ENCODE results near the gene SRPK3. TPM values are rescaled to one million over a fixed set of nuclear protein-coding genes. Genes with fewer than 3 reads are reported as not detected.

Gene SRPK3
- total and polyA plus RNA-seq, 2 experiments from 2014 or later = 0.15 TPM; not detected in 1

DNA sequence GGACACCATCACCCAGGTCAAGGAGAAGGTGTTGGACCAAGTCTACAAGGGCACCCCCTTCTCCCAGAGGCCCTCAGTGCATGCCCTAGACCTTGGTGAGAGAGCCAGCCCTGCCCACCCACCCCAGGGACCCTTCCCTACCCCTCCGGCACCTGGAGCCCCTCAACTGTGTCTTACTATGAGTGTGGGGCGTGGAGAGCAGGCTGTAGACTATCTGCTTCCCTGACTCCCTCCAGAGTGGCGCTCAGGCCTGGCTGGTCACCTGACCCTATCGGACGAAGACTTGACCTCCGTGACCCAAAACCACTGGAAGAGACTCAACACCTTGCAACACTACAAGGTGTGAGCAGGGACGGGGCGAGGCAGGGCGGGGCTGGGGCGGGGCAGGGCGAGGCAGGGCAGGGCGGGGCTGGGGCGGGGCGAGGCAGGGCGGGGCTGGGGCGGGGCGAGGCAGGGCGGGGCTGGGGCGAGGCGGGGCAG lies 4.7 kb upstream of the SRPK3 start:
- DNase-seq (ENCODE audit: low spot score) (no peak), ATAC-seq (no peak)
- Histone ChIP-seq H3K4me2 (no peak overlapping the region), H3K27ac (ENCODE audit: low read depth) (no peak overlapping the region), H4K20me1 (replicated peaks; ENCODE audit: insufficient read depth) (no peaks in the 10 kb centered on the region), H3F3A (replicated peaks; ENCODE audit: low read depth) (no peaks in the 10 kb centered on the region), H3K36me3 (ENCODE audit: insufficient read depth) (no peaks in the 10 kb centered on the region), H3K9me2 (ENCODE audit: insufficient read depth) (no peaks in the 10 kb centered on the region), H3K27me3 (ENCODE audit: insufficient read depth) (no peaks in the 10 kb centered on the region), H3K4me1 (ENCODE audit: insufficient read depth) (no peaks in the 10 kb centered on the region), H2AFZ (no peak overlapping the region), H3K4me3 (no peak overlapping the region), H3K79me2 (replicated peaks; ENCODE audit: insufficient read depth) (no peaks in the 10 kb centered on the region)
- Mint-ChIP-seq H3K27ac (no peak overlapping the region), H3K27me3 (ENCODE audit: insufficient read depth, low read depth, poor library complexity) (peaks cover 6% of the 10 kb centered on the region), H3K9me3 (no peaks in the 10 kb centered on the region), H3K4me3 (no peak overlapping the region), H3K4me1 (peaks cover 7% of the 10 kb centered on the region; the same call in 2 of the 3 replicates), H3K36me3 (ENCODE audit: low read depth) (no peaks in the 10 kb centered on the region)
- TF ChIP-seq, protein P1, sequence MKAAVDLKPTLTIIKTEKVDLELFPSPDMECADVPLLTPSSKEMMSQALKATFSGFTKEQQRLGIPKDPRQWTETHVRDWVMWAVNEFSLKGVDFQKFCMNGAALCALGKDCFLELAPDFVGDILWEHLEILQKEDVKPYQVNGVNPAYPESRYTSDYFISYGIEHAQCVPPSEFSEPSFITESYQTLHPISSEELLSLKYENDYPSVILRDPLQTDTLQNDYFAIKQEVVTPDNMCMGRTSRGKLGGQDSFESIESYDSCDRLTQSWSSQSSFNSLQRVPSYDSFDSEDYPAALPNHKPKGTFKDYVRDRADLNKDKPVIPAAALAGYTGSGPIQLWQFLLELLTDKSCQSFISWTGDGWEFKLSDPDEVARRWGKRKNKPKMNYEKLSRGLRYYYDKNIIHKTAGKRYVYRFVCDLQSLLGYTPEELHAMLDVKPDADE (IDR thresholded peaks at IDR 0.05) = no peak
- TF ChIP-seq CREB1 (CRISPR knock-in tag; IDR thresholded peaks at IDR 0.05; ENCODE audit: low read depth) (no peak), JUNB (IDR thresholded peaks at IDR 0.05; ENCODE audit: unreplicated experiment) (no peak), NANOG (IDR thresholded peaks at IDR 0.05; ENCODE audit: borderline replicate concordance) (no peak)
- TF ChIP-seq, protein P2, sequence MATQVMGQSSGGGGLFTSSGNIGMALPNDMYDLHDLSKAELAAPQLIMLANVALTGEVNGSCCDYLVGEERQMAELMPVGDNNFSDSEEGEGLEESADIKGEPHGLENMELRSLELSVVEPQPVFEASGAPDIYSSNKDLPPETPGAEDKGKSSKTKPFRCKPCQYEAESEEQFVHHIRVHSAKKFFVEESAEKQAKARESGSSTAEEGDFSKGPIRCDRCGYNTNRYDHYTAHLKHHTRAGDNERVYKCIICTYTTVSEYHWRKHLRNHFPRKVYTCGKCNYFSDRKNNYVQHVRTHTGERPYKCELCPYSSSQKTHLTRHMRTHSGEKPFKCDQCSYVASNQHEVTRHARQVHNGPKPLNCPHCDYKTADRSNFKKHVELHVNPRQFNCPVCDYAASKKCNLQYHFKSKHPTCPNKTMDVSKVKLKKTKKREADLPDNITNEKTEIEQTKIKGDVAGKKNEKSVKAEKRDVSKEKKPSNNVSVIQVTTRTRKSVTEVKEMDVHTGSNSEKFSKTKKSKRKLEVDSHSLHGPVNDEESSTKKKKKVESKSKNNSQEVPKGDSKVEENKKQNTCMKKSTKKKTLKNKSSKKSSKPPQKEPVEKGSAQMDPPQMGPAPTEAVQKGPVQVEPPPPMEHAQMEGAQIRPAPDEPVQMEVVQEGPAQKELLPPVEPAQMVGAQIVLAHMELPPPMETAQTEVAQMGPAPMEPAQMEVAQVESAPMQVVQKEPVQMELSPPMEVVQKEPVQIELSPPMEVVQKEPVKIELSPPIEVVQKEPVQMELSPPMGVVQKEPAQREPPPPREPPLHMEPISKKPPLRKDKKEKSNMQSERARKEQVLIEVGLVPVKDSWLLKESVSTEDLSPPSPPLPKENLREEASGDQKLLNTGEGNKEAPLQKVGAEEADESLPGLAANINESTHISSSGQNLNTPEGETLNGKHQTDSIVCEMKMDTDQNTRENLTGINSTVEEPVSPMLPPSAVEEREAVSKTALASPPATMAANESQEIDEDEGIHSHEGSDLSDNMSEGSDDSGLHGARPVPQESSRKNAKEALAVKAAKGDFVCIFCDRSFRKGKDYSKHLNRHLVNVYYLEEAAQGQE (IDR thresholded peaks at IDR 0.05; ENCODE audit: unreplicated experiment) = no peak

DNA sequence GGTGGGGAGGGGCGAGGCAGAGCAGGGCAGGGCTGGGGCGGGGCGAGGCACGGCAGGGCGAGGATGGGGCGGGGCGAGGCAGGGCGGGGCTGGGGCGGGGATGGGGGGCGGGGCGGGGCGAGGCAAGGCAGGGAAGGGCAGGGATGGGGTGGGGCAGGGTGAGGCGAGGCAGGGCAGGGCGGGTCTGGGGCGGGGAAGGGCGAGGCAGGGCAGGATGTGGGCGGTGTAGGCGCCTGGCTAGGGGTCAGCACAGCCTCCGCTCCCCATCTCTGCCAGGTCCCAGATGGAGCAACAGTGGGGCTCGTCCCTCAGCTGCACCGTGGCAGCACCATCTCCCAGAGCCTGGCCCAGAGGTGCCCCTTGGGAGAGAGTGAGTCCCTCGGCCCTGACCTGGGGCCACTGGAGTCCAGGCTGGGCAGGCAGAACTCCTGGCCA lies 4.2 kb upstream of the SRPK3 start:
- no peaks in the 10 kb centered on the region for H3K27me3 ChIP-seq (ENCODE audit: insufficient read depth)
- H3K4me1 ChIP-seq (ENCODE audit: insufficient read depth) = no peaks in the 10 kb centered on the region
- H2AFZ ChIP-seq = no peak overlapping the region
- H4K20me1 ChIP-seq (replicated peaks; ENCODE audit: insufficient read depth) = no peaks in the 10 kb centered on the region
- no peaks in the 10 kb centered on the region for H3K36me3 Mint-ChIP-seq (ENCODE audit: low read depth)
- ATAC-seq (no peak), DNase-seq (ENCODE audit: low spot score) (no peak)
- no peaks in the 10 kb centered on the region for H3K79me2 ChIP-seq (replicated peaks; ENCODE audit: insufficient read depth)
- peaks cover 7% of the 10 kb centered on the region; the same call in 2 of the 3 replicates for H3K4me1 Mint-ChIP-seq
- H3F3A ChIP-seq (replicated peaks; ENCODE audit: low read depth) = no peaks in the 10 kb centered on the region
- H3K27ac Mint-ChIP-seq = no peak overlapping the region
- peaks cover 6% of the 10 kb centered on the region for H3K27me3 Mint-ChIP-seq (ENCODE audit: insufficient read depth, low read depth, poor library complexity)
- no peak overlapping the region for H3K4me3 Mint-ChIP-seq
- no peaks in the 10 kb centered on the region for H3K9me3 Mint-ChIP-seq
- H3K4me3 ChIP-seq = no peak overlapping the region
- no peak overlapping the region for H3K27ac ChIP-seq (ENCODE audit: low read depth)
- H3K36me3 ChIP-seq (ENCODE audit: insufficient read depth) = no peaks in the 10 kb centered on the region
- no peaks in the 10 kb centered on the region for H3K9me2 ChIP-seq (ENCODE audit: insufficient read depth)
- H3K4me2 ChIP-seq = no peak overlapping the region
- TF ChIP-seq EZH2phosphoT487 (IDR thresholded peaks at IDR 0.05; ENCODE audit: unreplicated experiment) (no peak), EZH2 (IDR thresholded peaks at IDR 0.05; ENCODE audit: low read depth, unreplicated experiment) (no peak), POLR2AphosphoS5 (IDR thresholded peaks at IDR 0.05; ENCODE audit: low read depth) (no peak), STAT1 (IDR thresholded peaks at IDR 0.05; ENCODE audit: unreplicated experiment) (no peak), JUNB (IDR thresholded peaks at IDR 0.05; ENCODE audit: unreplicated experiment) (no peak), ZNF331 (CRISPR knock-in tag; IDR thresholded peaks at IDR 0.05; ENCODE audit: low read depth) (no peak)
- TF ChIP-seq, protein P3, sequence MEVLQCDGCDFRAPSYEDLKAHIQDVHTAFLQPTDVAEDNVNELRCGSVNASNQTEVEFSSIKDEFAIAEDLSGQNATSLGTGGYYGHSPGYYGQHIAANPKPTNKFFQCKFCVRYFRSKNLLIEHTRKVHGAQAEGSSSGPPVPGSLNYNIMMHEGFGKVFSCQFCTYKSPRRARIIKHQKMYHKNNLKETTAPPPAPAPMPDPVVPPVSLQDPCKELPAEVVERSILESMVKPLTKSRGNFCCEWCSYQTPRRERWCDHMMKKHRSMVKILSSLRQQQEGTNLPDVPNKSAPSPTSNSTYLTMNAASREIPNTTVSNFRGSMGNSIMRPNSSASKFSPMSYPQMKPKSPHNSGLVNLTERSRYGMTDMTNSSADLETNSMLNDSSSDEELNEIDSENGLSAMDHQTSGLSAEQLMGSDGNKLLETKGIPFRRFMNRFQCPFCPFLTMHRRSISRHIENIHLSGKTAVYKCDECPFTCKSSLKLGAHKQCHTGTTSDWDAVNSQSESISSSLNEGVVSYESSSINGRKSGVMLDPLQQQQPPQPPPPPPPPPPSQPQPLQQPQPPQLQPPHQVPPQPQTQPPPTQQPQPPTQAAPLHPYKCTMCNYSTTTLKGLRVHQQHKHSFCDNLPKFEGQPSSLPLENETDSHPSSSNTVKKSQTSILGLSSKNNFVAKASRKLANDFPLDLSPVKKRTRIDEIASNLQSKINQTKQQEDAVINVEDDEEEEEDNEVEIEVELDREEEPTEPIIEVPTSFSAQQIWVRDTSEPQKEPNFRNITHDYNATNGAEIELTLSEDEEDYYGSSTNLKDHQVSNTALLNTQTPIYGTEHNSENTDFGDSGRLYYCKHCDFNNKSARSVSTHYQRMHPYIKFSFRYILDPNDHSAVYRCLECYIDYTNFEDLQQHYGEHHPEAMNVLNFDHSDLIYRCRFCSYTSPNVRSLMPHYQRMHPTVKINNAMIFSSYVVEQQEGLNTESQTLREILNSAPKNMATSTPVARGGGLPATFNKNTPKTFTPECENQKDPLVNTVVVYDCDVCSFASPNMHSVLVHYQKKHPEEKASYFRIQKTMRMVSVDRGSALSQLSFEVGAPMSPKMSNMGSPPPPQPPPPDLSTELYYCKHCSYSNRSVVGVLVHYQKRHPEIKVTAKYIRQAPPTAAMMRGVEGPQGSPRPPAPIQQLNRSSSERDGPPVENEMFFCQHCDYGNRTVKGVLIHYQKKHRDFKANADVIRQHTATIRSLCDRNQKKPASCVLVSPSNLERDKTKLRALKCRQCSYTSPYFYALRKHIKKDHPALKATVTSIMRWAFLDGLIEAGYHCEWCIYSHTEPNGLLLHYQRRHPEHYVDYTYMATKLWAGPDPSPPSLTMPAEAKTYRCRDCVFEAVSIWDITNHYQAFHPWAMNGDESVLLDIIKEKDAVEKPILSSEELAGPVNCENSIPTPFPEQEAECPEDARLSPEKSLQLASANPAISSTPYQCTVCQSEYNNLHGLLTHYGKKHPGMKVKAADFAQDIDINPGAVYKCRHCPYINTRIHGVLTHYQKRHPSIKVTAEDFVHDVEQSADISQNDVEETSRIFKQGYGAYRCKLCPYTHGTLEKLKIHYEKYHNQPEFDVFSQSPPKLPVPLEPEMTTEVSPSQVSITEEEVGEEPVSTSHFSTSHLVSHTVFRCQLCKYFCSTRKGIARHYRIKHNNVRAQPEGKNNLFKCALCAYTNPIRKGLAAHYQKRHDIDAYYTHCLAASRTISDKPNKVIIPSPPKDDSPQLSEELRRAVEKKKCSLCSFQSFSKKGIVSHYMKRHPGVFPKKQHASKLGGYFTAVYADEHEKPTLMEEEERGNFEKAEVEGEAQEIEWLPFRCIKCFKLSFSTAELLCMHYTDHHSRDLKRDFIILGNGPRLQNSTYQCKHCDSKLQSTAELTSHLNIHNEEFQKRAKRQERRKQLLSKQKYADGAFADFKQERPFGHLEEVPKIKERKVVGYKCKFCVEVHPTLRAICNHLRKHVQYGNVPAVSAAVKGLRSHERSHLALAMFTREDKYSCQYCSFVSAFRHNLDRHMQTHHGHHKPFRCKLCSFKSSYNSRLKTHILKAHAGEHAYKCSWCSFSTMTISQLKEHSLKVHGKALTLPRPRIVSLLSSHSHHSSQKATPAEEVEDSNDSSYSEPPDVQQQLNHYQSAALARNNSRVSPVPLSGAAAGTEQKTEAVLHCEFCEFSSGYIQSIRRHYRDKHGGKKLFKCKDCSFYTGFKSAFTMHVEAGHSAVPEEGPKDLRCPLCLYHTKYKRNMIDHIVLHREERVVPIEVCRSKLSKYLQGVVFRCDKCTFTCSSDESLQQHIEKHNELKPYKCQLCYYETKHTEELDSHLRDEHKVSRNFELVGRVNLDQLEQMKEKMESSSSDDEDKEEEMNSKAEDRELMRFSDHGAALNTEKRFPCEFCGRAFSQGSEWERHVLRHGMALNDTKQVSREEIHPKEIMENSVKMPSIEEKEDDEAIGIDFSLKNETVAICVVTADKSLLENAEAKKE (CRISPR knock-in tag; IDR thresholded peaks at IDR 0.05) = no peak
